Liver (tissue), 3 donors: ENCODE measurements around the gene SMCO4.

ENCODE experiments used
- EGR1 ChIP-seq, 2 donors: IDR thresholded peaks; 2 replicates each; pipeline ENCODE4 v1.6.1; 2016 to 2018; ENCODE audit warnings: antibody characterized with exemption in 2 of 2, low read depth in 2 of 2
- HNF4A ChIP-seq, 2 donors: conservative IDR thresholded peaks; 2 replicates each; pipeline ENCODE4 v1.6.1; 2016; ENCODE audit warnings: antibody characterized with exemption in 2 of 2, mild to moderate bottlenecking in 2 of 2
- HNF4G ChIP-seq: IDR thresholded peaks from 2 replicates; pipeline ENCODE4 v1.6.1; 2016; ENCODE audit warnings: antibody characterized with exemption
- JUND ChIP-seq, 2 donors: IDR thresholded peaks; 2 replicates each; pipeline ENCODE4 v1.6.1; 2016; ENCODE audit warnings: antibody characterized with exemption in 2 of 2
- NR2F2 ChIP-seq: IDR thresholded peaks from 2 replicates; pipeline ENCODE4 v1.6.1; 2016; ENCODE audit warnings: antibody characterized with exemption
- SP1 ChIP-seq: IDR thresholded peaks from 2 replicates; pipeline ENCODE4 v1.6.1; 2018; ENCODE audit warnings: antibody characterized with exemption, mild to moderate bottlenecking
- TAF1 ChIP-seq: conservative IDR thresholded peaks from 2 replicates; pipeline ENCODE4 v1.6.1; 2016; ENCODE audit warnings: antibody characterized with exemption, mild to moderate bottlenecking
- TF ChIP-seq, protein P1 (sequence below): fragments of 150-350 bp; IDR thresholded peaks from 2 replicates; pipeline ENCODE4 v1.5.1; 2017; ENCODE audit warnings: improper control_type of control experiment, low read depth, low read length; ENCODE audit not compliant: missing input control
- TF ChIP-seq, protein P2 (sequence below): IDR thresholded peaks from 2 replicates; pipeline ENCODE4 v1.6.1; 2016; ENCODE audit warnings: antibody characterized with exemption, mild to moderate bottlenecking
- TF ChIP-seq, protein P3 (sequence below): IDR thresholded peaks from 2 replicates; pipeline ENCODE4 v1.6.1; 2016; ENCODE audit warnings: antibody characterized with exemption
- TF ChIP-seq, protein P4 (sequence below): IDR thresholded peaks from 2 replicates; pipeline ENCODE4 v1.6.1; 2016; ENCODE audit warnings: antibody characterized with exemption
- donor health status: healthy.
- donor health status: healthy.

DNA sequence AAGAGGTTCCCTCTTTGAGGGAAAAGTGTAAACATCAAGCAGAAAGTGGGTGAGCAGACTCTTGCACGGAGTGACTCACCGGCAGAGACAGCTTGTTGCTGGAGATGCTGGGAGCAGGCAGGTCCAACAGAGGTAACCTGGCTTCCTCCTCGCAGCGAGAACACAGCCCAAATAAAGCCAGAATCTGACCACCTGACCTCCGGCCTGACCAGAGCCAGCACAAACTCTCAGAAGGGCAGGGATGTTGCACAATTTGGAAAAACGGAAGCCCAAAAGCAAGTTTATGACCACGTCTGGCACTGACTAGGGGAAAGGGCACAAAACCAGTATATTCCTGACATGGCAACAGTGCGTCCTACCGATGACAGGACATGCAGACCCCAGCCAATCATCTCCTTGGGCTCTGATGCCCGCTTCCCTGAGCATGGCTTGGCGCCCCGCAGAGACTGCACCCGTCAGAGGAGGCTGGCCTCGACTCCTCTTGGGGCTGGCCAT is 5.4 kb downstream of the SMCO4 start:
- TF ChIP-seq, protein P1, sequence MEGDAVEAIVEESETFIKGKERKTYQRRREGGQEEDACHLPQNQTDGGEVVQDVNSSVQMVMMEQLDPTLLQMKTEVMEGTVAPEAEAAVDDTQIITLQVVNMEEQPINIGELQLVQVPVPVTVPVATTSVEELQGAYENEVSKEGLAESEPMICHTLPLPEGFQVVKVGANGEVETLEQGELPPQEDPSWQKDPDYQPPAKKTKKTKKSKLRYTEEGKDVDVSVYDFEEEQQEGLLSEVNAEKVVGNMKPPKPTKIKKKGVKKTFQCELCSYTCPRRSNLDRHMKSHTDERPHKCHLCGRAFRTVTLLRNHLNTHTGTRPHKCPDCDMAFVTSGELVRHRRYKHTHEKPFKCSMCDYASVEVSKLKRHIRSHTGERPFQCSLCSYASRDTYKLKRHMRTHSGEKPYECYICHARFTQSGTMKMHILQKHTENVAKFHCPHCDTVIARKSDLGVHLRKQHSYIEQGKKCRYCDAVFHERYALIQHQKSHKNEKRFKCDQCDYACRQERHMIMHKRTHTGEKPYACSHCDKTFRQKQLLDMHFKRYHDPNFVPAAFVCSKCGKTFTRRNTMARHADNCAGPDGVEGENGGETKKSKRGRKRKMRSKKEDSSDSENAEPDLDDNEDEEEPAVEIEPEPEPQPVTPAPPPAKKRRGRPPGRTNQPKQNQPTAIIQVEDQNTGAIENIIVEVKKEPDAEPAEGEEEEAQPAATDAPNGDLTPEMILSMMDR: no peak
- TF ChIP-seq NR2F2: no peak
- TF ChIP-seq, protein P2, sequence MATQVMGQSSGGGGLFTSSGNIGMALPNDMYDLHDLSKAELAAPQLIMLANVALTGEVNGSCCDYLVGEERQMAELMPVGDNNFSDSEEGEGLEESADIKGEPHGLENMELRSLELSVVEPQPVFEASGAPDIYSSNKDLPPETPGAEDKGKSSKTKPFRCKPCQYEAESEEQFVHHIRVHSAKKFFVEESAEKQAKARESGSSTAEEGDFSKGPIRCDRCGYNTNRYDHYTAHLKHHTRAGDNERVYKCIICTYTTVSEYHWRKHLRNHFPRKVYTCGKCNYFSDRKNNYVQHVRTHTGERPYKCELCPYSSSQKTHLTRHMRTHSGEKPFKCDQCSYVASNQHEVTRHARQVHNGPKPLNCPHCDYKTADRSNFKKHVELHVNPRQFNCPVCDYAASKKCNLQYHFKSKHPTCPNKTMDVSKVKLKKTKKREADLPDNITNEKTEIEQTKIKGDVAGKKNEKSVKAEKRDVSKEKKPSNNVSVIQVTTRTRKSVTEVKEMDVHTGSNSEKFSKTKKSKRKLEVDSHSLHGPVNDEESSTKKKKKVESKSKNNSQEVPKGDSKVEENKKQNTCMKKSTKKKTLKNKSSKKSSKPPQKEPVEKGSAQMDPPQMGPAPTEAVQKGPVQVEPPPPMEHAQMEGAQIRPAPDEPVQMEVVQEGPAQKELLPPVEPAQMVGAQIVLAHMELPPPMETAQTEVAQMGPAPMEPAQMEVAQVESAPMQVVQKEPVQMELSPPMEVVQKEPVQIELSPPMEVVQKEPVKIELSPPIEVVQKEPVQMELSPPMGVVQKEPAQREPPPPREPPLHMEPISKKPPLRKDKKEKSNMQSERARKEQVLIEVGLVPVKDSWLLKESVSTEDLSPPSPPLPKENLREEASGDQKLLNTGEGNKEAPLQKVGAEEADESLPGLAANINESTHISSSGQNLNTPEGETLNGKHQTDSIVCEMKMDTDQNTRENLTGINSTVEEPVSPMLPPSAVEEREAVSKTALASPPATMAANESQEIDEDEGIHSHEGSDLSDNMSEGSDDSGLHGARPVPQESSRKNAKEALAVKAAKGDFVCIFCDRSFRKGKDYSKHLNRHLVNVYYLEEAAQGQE: peak; percentile 86
- TF ChIP-seq, protein P3, sequence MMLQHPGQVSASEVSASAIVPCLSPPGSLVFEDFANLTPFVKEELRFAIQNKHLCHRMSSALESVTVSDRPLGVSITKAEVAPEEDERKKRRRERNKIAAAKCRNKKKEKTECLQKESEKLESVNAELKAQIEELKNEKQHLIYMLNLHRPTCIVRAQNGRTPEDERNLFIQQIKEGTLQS: no peak
- TF ChIP-seq TAF1: peak; percentile 78
- peak; percentile 74 to 89 for TF ChIP-seq HNF4A (conservative IDR thresholded peaks at IDR 0.05)
- TF ChIP-seq, protein P4, sequence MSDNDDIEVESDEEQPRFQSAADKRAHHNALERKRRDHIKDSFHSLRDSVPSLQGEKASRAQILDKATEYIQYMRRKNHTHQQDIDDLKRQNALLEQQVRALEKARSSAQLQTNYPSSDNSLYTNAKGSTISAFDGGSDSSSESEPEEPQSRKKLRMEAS: peak; percentile 91
- TF ChIP-seq SP1: peak; percentile 96
- no peak for TF ChIP-seq HNF4G
- TF ChIP-seq JUND (IDR thresholded peaks at IDR 0.05): peak; percentile 70 to 81
- TF ChIP-seq EGR1 (IDR thresholded peaks at IDR 0.05; ENCODE audit: low read depth in 2 of 2): peak in 1 of 2 donors; percentile 73
